Measurements from ENCODE around the gene IGSF3. TPM values are rescaled to one million over a fixed set of nuclear protein-coding genes. Genes with fewer than 3 reads are reported as not detected.

IGSF3 gene
- total RNA-seq, 4 donors from 2014 or later: 48.1 to 59.2 (median 55.6) TPM

DNA sequence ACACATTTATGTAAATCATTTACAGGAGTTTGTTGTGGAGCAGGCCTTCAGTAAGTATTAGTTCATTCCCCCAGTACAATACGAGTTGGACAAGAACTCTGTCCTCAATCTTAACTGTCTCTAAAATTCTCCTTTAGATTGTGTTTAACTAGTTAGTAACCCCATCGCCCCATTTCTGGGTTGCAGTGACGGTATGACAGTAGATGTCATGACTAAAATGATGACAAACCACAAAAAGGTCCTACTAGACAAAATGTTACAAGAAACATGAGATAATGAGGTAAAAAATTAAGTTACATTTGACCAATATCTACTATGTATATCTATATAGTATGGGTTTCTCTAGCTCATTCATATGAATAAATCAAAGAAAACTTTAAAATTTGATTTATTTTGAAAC lies 137.9 kb downstream of the IGSF3 start:
- H3K9me3 ChIP-seq: no peaks in the 10 kb centered on the region
- no peaks in the 10 kb centered on the region for H3K27me3 ChIP-seq
- no peak overlapping the region for H3K4me3 ChIP-seq
- no peak for DNase-seq (ENCODE audit: low spot score in 2 of 2)
- peaks cover 20% of the 10 kb centered on the region for H3K36me3 ChIP-seq
- no peaks in the 10 kb centered on the region for H3K4me1 ChIP-seq
- TF ChIP-seq POLR2A (IDR thresholded peaks at IDR 0.05) (no peak), POLR2AphosphoS5 (IDR thresholded peaks at IDR 0.05) (no peak), EP300 (IDR thresholded peaks at IDR 0.05) (no peak)
- TF ChIP-seq, protein P1, sequence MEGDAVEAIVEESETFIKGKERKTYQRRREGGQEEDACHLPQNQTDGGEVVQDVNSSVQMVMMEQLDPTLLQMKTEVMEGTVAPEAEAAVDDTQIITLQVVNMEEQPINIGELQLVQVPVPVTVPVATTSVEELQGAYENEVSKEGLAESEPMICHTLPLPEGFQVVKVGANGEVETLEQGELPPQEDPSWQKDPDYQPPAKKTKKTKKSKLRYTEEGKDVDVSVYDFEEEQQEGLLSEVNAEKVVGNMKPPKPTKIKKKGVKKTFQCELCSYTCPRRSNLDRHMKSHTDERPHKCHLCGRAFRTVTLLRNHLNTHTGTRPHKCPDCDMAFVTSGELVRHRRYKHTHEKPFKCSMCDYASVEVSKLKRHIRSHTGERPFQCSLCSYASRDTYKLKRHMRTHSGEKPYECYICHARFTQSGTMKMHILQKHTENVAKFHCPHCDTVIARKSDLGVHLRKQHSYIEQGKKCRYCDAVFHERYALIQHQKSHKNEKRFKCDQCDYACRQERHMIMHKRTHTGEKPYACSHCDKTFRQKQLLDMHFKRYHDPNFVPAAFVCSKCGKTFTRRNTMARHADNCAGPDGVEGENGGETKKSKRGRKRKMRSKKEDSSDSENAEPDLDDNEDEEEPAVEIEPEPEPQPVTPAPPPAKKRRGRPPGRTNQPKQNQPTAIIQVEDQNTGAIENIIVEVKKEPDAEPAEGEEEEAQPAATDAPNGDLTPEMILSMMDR (IDR thresholded peaks at IDR 0.05): no peak
- WGBS: 91% methylated on average over 3 of the region's 3 CpGs
- H3K27ac ChIP-seq: no peak overlapping the region

DNA sequence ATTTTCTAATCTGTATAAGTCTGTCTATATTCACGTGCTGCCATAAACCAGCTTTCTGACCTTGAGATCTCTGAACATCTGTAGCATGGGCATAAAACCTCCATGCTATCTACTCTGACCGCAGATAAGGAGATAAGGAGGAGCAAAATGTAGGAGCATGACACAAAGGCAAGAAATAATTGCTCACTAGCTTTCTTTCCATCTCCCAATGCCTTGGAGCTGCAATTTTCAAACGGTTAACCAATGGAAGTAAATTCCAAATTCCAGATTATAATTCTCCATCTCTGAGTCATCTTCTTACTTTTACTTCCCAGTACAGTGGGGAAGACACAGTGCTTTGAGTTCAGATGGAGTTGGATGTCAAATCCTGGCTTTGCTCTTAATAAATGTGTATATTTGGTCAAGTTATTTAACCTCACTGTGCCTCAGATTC lies 138.3 kb downstream of the IGSF3 start:
- 89% methylated on average over 3 of the region's 3 CpGs for WGBS
- Histone ChIP-seq H3K9me3 (no peaks in the 10 kb centered on the region), H3K36me3 (peaks cover 15% of the 10 kb centered on the region), H3K27ac (no peak overlapping the region), H3K27me3 (no peaks in the 10 kb centered on the region), H3K4me3 (no peak overlapping the region), H3K4me1 (no peaks in the 10 kb centered on the region)
- DNase-seq (ENCODE audit: low spot score in 2 of 2): no peak
- TF ChIP-seq POLR2AphosphoS5 (IDR thresholded peaks at IDR 0.05): no peak
- no peak for TF ChIP-seq EP300 (IDR thresholded peaks at IDR 0.05)
- TF ChIP-seq POLR2A (IDR thresholded peaks at IDR 0.05): no peak
- TF ChIP-seq, protein P1 (IDR thresholded peaks at IDR 0.05): no peak

DNA sequence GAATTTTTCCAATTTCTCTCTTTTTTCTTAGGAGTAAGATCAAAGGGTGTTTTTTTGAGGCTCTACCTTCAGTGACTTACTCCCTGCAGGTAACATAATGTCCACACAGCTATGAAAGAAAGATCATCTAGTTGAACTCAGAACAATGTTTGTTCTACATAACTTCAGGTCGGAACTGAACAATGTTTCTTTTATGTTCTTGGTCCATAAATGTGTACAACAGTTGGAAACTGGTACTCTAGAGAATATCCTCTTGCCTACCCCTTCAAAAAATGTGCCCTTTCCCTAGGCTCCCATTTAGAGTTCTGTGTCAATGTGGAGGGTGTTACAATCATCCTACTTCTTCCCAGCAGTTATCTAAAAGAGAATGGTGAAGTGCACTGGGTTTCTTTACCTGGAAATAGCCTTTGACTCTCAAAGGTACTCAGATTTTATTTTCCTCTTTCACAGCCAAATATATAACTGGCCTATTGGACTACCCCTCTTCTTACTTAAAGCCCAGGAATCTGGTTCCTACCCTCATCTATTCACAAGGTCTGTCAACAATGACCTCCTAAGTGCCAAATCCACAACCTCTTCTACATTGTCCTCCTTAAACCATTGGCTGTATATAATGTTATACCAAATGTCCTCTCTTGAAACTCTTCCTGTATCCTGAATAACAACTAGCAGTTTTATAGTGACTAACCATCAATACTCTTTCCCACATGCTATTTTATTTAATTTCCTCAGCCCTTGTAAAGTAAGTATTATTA lies 139.0 kb downstream of the IGSF3 start:
- 90% methylated on average over 1 of the region's 1 CpG for WGBS

DNA sequence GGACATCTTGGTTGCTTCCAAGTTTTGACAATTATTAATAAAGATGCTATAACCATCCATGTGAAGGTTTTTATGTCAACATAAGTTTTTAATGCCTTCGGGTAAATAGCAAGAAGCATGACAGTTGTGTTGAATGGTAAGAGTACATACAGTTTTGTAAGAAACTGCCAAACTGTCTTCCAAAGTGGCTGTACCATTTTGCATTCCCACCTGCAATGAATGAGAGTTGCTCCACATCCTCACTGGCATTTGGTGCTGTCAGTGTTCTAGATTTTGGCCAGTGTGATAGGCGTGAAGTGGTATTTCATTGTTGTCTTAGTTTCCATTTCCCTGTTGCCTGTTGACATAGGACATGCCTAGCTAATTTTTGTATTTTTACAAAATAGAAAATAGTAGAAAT lies 142.1 kb downstream of the IGSF3 start:
- no peak for DNase-seq (ENCODE audit: low spot score in 2 of 2)
- no peaks in the 10 kb centered on the region for H3K27me3 ChIP-seq
- no peaks in the 10 kb centered on the region for H3K36me3 ChIP-seq
- no peak for TF ChIP-seq POLR2AphosphoS5 (IDR thresholded peaks at IDR 0.05)
- no peak for TF ChIP-seq POLR2A (IDR thresholded peaks at IDR 0.05)
- TF ChIP-seq, protein P1 (IDR thresholded peaks at IDR 0.05): no peak
- TF ChIP-seq EP300 (IDR thresholded peaks at IDR 0.05): no peak
- 100% methylated on average over 2 of the region's 2 CpGs for WGBS
- H3K4me1 ChIP-seq: no peaks in the 10 kb centered on the region
- H3K9me3 ChIP-seq: no peaks in the 10 kb centered on the region
- H3K4me3 ChIP-seq: no peak overlapping the region
- H3K27ac ChIP-seq: no peak overlapping the region

More for the DNA sequence above, 139.0 kb downstream of the IGSF3 start:
- no peaks in the 10 kb centered on the region for H3K9me3 ChIP-seq
- no peak overlapping the region for H3K4me3 ChIP-seq
- no peak overlapping the region for H3K27ac ChIP-seq
- no peaks in the 10 kb centered on the region for H3K27me3 ChIP-seq
- H3K36me3 ChIP-seq: peaks cover 8% of the 10 kb centered on the region
- no peaks in the 10 kb centered on the region for H3K4me1 ChIP-seq
- no peak for DNase-seq (ENCODE audit: low spot score in 2 of 2)
- TF ChIP-seq POLR2AphosphoS5 (IDR thresholded peaks at IDR 0.05) (no peak), EP300 (IDR thresholded peaks at IDR 0.05) (no peak), POLR2A (IDR thresholded peaks at IDR 0.05) (no peak)
- TF ChIP-seq, protein P1 (IDR thresholded peaks at IDR 0.05): no peak

Other genes with a start within 250 kb of the IGSF3 start
- 10 to 100 TPM; 23.7 to 33.4 (median 28.0) TPM for gene CD58, start 96.7 kb downstream of the IGSF3 start, total RNA-seq
- 1 to 10 TPM in 1 of 4 donors, under 1 TPM in 1, not detected in 2; 0.39 to 1.7 TPM for gene CD2, start 86.7 kb upstream of the IGSF3 start, total RNA-seq
- 10 to 100 TPM; 64.5 to 92.0 (median 83.9) TPM for gene PTGFRN, start 242.2 kb upstream of the IGSF3 start, total RNA-seq

Measured in suprapubic skin (tissue), 4 donors.